ENCODE results near the gene ENOX1.

DNA sequence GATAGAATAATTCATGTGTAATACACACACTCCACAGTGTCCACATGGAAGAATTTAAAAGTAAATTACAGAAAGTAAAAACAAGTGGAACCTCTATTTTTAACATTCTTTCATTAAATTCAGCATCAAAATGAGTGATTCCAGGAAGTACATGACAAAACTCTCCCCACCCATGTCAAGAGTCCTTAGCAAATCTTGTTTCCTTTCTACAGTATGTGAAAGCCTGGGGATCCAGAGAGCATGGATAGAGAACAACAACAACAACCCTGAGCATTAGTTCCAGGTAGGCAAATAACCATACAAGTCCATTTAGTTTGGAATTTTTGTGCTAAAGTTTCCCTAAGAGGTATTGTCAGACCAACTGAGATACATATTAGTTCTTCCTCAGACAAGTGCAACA lies 267.9 kb downstream of the ENOX1 start:
- TF ChIP-seq ZFP3 (CRISPR knock-in tag; IDR thresholded peaks at IDR 0.05): no peak
- TF ChIP-seq ZNF70 (CRISPR knock-in tag; IDR thresholded peaks at IDR 0.05): no peak
- no peak for TF ChIP-seq ZNF8 (CRISPR knock-in tag; IDR thresholded peaks at IDR 0.05)
- TF ChIP-seq, protein P1, sequence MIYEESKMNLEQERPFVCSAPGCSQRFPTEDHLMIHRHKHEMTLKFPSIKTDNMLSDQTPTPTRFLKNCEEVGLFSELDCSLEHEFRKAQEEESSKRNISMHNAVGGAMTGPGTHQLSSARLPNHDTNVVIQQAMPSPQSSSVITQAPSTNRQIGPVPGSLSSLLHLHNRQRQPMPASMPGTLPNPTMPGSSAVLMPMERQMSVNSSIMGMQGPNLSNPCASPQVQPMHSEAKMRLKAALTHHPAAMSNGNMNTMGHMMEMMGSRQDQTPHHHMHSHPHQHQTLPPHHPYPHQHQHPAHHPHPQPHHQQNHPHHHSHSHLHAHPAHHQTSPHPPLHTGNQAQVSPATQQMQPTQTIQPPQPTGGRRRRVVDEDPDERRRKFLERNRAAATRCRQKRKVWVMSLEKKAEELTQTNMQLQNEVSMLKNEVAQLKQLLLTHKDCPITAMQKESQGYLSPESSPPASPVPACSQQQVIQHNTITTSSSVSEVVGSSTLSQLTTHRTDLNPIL (CRISPR knock-in tag; IDR thresholded peaks at IDR 0.05; ENCODE audit: low read depth): no peak
- TF ChIP-seq, protein P2, sequence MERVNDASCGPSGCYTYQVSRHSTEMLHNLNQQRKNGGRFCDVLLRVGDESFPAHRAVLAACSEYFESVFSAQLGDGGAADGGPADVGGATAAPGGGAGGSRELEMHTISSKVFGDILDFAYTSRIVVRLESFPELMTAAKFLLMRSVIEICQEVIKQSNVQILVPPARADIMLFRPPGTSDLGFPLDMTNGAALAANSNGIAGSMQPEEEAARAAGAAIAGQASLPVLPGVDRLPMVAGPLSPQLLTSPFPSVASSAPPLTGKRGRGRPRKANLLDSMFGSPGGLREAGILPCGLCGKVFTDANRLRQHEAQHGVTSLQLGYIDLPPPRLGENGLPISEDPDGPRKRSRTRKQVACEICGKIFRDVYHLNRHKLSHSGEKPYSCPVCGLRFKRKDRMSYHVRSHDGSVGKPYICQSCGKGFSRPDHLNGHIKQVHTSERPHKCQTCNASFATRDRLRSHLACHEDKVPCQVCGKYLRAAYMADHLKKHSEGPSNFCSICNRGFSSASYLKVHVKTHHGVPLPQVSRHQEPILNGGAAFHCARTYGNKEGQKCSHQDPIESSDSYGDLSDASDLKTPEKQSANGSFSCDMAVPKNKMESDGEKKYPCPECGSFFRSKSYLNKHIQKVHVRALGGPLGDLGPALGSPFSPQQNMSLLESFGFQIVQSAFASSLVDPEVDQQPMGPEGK (CRISPR knock-in tag; IDR thresholded peaks at IDR 0.05; ENCODE audit: borderline replicate concordance): no peak
- TF ChIP-seq, protein P3, sequence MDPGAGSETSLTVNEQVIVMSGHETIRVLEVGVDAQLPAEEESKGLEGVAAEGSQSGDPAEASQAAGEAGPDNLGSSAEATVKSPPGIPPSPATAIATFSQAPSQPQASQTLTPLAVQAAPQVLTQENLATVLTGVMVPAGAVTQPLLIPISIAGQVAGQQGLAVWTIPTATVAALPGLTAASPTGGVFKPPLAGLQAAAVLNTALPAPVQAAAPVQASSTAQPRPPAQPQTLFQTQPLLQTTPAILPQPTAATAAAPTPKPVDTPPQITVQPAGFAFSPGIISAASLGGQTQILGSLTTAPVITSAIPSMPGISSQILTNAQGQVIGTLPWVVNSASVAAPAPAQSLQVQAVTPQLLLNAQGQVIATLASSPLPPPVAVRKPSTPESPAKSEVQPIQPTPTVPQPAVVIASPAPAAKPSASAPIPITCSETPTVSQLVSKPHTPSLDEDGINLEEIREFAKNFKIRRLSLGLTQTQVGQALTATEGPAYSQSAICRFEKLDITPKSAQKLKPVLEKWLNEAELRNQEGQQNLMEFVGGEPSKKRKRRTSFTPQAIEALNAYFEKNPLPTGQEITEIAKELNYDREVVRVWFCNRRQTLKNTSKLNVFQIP (CRISPR knock-in tag; IDR thresholded peaks at IDR 0.05; ENCODE audit: borderline replicate concordance, low read depth): no peak
- TF ChIP-seq, protein P4, sequence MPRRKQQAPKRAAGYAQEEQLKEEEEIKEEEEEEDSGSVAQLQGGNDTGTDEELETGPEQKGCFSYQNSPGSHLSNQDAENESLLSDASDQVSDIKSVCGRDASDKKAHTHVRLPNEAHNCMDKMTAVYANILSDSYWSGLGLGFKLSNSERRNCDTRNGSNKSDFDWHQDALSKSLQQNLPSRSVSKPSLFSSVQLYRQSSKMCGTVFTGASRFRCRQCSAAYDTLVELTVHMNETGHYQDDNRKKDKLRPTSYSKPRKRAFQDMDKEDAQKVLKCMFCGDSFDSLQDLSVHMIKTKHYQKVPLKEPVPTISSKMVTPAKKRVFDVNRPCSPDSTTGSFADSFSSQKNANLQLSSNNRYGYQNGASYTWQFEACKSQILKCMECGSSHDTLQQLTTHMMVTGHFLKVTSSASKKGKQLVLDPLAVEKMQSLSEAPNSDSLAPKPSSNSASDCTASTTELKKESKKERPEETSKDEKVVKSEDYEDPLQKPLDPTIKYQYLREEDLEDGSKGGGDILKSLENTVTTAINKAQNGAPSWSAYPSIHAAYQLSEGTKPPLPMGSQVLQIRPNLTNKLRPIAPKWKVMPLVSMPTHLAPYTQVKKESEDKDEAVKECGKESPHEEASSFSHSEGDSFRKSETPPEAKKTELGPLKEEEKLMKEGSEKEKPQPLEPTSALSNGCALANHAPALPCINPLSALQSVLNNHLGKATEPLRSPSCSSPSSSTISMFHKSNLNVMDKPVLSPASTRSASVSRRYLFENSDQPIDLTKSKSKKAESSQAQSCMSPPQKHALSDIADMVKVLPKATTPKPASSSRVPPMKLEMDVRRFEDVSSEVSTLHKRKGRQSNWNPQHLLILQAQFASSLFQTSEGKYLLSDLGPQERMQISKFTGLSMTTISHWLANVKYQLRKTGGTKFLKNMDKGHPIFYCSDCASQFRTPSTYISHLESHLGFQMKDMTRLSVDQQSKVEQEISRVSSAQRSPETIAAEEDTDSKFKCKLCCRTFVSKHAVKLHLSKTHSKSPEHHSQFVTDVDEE (CRISPR knock-in tag; IDR thresholded peaks at IDR 0.05): no peak
- TF ChIP-seq TOX (CRISPR knock-in tag; IDR thresholded peaks at IDR 0.05; ENCODE audit: borderline replicate concordance): no peak
